Fibroblast of pulmonary artery (primary cell): ENCODE measurements around the gene PRDM2.
"Not testable (repeated sequence)": the region's sequence is repeated elsewhere in the genome, so short reads cannot be mapped to it uniquely, and the experiment has no call there.

Source experiments
- DNase-seq: peaks from one replicate; pipeline ENCODE4 v3.0.0-alpha.2; 2010; ENCODE audit warnings: low read depth
- H3K4me3 ChIP-seq: replicated peaks from 2 replicates; pipeline ENCODE4 v1.5.1; 2011; ENCODE audit warnings: low read depth, mild to moderate bottlenecking, control low read depth, low read length, moderate library complexity
- TF ChIP-seq, protein P1 (sequence below): IDR thresholded peaks from 2 replicates; pipeline ENCODE4 v1.5.1; 2011; ENCODE audit warnings: mild to moderate bottlenecking, control low read depth, low read length, inconsistent platforms; ENCODE audit errors: missing control alignments

Gene PRDM2

GRCh38 chr1:13681921-13682320 lies 18.1 kb upstream of the PRDM2 start:
- DNase-seq, result no peak
- TF ChIP-seq, protein P1, sequence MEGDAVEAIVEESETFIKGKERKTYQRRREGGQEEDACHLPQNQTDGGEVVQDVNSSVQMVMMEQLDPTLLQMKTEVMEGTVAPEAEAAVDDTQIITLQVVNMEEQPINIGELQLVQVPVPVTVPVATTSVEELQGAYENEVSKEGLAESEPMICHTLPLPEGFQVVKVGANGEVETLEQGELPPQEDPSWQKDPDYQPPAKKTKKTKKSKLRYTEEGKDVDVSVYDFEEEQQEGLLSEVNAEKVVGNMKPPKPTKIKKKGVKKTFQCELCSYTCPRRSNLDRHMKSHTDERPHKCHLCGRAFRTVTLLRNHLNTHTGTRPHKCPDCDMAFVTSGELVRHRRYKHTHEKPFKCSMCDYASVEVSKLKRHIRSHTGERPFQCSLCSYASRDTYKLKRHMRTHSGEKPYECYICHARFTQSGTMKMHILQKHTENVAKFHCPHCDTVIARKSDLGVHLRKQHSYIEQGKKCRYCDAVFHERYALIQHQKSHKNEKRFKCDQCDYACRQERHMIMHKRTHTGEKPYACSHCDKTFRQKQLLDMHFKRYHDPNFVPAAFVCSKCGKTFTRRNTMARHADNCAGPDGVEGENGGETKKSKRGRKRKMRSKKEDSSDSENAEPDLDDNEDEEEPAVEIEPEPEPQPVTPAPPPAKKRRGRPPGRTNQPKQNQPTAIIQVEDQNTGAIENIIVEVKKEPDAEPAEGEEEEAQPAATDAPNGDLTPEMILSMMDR, result no peak

DNA sequence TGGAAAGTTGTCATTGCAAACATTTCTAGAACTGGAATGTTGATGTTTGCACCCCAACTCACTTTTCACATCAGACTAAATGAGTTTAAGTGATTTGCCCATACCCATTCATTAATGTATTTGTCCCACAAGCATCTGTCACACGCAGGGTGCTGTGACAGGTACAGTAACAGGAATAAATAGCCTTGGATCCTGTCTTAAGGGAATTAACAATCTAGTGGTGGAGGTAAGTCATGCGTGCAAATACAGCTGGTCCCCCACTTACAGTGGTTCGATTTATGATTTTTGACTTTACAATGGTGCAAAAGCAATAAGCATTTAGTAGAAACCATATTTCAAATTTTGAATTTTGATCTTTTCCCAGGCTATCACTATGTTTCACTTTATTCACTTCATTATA lies 17.5 kb upstream of the PRDM2 start:
- DNase-seq, result no peak
- TF ChIP-seq, protein P1, result no peak
- H3K4me3 ChIP-seq, result no peak overlapping the region

More at GRCh38 chr1:13681921-13682320, 18.1 kb upstream of the PRDM2 start:
- no peak overlapping the region for H3K4me3 ChIP-seq

DNA sequence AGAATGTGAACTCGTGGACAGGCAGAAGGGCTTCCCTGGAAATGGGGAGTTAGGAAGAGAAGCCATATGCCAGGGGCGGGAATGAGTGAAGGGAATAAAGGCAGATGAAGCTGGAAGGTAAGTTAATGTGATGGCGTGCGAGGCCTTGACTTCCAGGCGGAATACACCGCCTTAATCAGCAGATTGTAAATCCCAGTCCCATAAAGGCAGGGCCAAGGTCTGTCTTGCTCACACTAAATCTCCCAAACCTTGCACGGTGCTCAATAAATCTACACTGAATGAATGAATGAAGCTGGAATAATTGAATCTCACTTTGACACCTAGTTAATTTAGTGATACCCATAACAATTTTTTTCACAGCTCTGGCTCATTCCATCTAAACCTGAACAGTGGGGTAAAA lies 16.8 kb upstream of the PRDM2 start:
- TF ChIP-seq, protein P1, result no peak
- H3K4me3 ChIP-seq, result no peak overlapping the region
- DNase-seq, result no peak

- no peak overlapping the region for H3K4me3 ChIP-seq
- no peak for DNase-seq
- TF ChIP-seq, protein P1, result no peak
Measured at GRCh38 chr1:13687151-13687715, 12.8 kb upstream of the PRDM2 start.

DNA sequence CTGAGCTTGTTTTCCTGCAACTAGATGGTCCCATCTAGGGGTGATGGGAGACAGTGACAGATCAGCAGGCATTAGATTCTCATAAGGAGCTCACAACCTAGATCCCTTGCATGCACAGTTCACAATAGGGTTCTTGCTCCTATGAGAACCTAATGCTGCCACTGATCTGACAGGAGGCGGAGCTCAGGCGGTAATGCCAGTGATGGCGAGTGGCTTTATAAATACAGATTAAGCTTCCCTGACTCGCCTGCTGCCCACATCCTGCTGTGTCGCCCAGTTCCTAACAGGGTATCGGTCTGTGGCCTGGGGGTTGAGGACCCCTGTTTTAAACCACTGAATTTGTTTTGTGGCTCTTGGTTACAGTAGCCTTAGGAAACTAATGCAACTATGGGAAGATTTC lies 6.9 kb upstream of the PRDM2 start:
- not testable (repeated sequence) for DNase-seq, H3K4me3 ChIP-seq

GRCh38 chr1:13694886-13695684 lies 4.9 kb upstream of the PRDM2 start:
- no peak overlapping the region for H3K4me3 ChIP-seq
- TF ChIP-seq, protein P1, result no peak
- DNase-seq, result no peak

DNA sequence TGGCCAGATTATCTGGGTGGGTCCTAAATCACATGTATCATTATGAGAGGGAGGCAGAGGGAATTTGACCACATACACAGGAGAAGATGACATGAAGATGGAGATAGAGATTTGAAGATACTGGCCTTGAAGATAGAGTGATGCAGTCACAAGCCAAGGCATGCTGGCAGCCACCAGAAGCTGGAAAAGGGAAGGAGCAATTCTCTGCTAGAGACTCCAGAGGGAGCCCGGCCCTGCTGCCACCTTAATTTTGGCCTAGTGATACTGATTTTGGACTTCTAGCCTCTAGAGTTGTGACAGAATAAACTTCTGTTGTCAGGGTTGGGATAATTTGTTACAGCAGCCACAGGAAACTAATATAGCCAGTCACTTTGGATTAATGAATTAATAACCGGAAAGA lies 2.2 kb upstream of the PRDM2 start:
- DNase-seq, result no peak
- H3K4me3 ChIP-seq, result no peak overlapping the region
- TF ChIP-seq, protein P1, result no peak
